GM23338 (cell line): ENCODE data around the gene CCDC157. TPM values are rescaled to one million over a fixed set of nuclear protein-coding genes. Genes with fewer than 3 reads are reported as not detected.

Experiments
- ATAC-seq: fragments of 200-7000 bp; cut with Tn5 transposase; 3 replicates; pipeline ENCODE4 v1.9.1; 2020
- DNase-seq: peaks from one replicate; pipeline ENCODE4 v3.0.0-alpha.2; 2015; ENCODE audit warnings: low spot score
- H2AFZ ChIP-seq: fragments of 200-600 bp; sonication (generic); 2 replicates; pipeline ENCODE4 v1.8.0; 2016; ENCODE audit warnings: antibody characterized with exemption, mild to moderate bottlenecking, moderate library complexity
- H3F3A ChIP-seq: fragments of 200-600 bp; sonication (generic); replicated peaks from 2 replicates; pipeline ENCODE4 v1.8.0; 2017; ENCODE audit warnings: antibody characterized with exemption, mixed run types, low read depth
- H3K27ac ChIP-seq: fragments of 200-600 bp; sonication (generic); 2 replicates; pipeline ENCODE4 v1.6.1; 2016; ENCODE audit warnings: low read depth
- H3K27me3 ChIP-seq: fragments of 200-600 bp; sonication (generic); 2 replicates; pipeline ENCODE4 v1.8.0; 2016; ENCODE audit warnings: mild to moderate bottlenecking, mixed run types, moderate library complexity; ENCODE audit not compliant: insufficient read depth
- H3K36me3 ChIP-seq: fragments of 200-600 bp; sonication (generic); 2 replicates; pipeline ENCODE4 v1.8.0; 2016; ENCODE audit warnings: mild to moderate bottlenecking; ENCODE audit not compliant: insufficient read depth
- H3K4me1 ChIP-seq: fragments of 200-600 bp; sonication (generic); 2 replicates; pipeline ENCODE4 v1.8.0; 2016; ENCODE audit warnings: mild to moderate bottlenecking, moderate library complexity; ENCODE audit not compliant: insufficient read depth
- H3K4me2 ChIP-seq: fragments of 200-600 bp; sonication (generic); 2 replicates; pipeline ENCODE4 v1.7.1; 2017; ENCODE audit warnings: mixed run types
- H3K4me3 ChIP-seq: fragments of 200-600 bp; sonication (generic); 2 replicates; pipeline ENCODE4 v1.6.1; 2016; ENCODE audit warnings: mixed run types
- H3K79me2 ChIP-seq: fragments of 200-600 bp; sonication (generic); replicated peaks from 2 replicates; pipeline ENCODE4 v1.8.0; 2017; ENCODE audit warnings: mild to moderate bottlenecking; ENCODE audit not compliant: insufficient read depth
- H3K9me2 ChIP-seq: fragments of 200-600 bp; sonication (generic); 2 replicates; pipeline ENCODE4 v1.8.0; 2017; ENCODE audit not compliant: insufficient read depth
- H4K20me1 ChIP-seq: fragments of 200-600 bp; sonication (generic); replicated peaks from 2 replicates; pipeline ENCODE4 v1.8.0; 2017; ENCODE audit warnings: mild to moderate bottlenecking; ENCODE audit not compliant: insufficient read depth
- H3K27ac Mint-ChIP-seq: 2 replicates; pipeline ENCODE4 v1.8.0; 2020; ENCODE audit warnings: inconsistent platforms, mild to moderate bottlenecking, moderate library complexity, mixed read lengths
- H3K27me3 Mint-ChIP-seq: 3 replicates; pipeline ENCODE4 v1.8.0; 2022; ENCODE audit warnings: low read depth, mild to moderate bottlenecking, moderate library complexity, mixed read lengths, inconsistent platforms; ENCODE audit not compliant: insufficient read depth, poor library complexity
- H3K36me3 Mint-ChIP-seq: 3 replicates; pipeline ENCODE4 v1.8.0; 2021; ENCODE audit warnings: low read depth, mild to moderate bottlenecking, inconsistent platforms, moderate library complexity, mixed read lengths
- H3K4me1 Mint-ChIP-seq: 3 replicates; pipeline ENCODE4 v1.8.0; 2020; ENCODE audit warnings: mild to moderate bottlenecking, inconsistent platforms, mixed read lengths
- H3K4me3 Mint-ChIP-seq: 3 replicates; pipeline ENCODE4 v1.8.0; 2021; ENCODE audit warnings: moderate library complexity, mild to moderate bottlenecking, inconsistent platforms, mixed read lengths
- H3K9me3 Mint-ChIP-seq: 3 replicates; pipeline ENCODE4 v1.8.0; 2020; ENCODE audit warnings: moderate library complexity, mild to moderate bottlenecking, inconsistent platforms, mixed read lengths
- CREB1 ChIP-seq: fragments of 250-450 bp; sonication (Bioruptor Pico); IDR thresholded peaks from 2 replicates; pipeline ENCODE4 v1.5.0; 2020; ENCODE audit warnings: low read depth, mild to moderate bottlenecking, moderate library complexity
- EZH2phosphoT487 ChIP-seq: fragments of 200-600 bp; sonication (generic); IDR thresholded peaks from one replicate; pipeline ENCODE4 v1.8.1; 2018; ENCODE audit warnings: antibody characterized with exemption; ENCODE audit not compliant: unreplicated experiment
- POLR2AphosphoS5 ChIP-seq: IDR thresholded peaks from 2 replicates; pipeline ENCODE4 v1.6.1; 2016; ENCODE audit warnings: antibody characterized with exemption, low read depth
- STAT1 ChIP-seq: IDR thresholded peaks from one replicate; pipeline ENCODE4 v1.6.1; 2016; ENCODE audit warnings: antibody characterized with exemption; ENCODE audit not compliant: unreplicated experiment
- polyA plus RNA-seq: library from polyadenylated mRNA; unstranded; fragments of >200 nt; fragmentation: Nextera tagmentation; extraction: Ambion mirVana; gene quantifications from 2 replicates; pipeline ENCODE4 v1.2.1, GENCODE V29; 2016
- total RNA-seq: library from RNA; depleted of rRNA; stranded (reverse); fragments of >200 nt; shearing (Covaris generic); gene quantifications from 2 replicates; pipeline ENCODE4 v1.2.3, GENCODE V29; 2014
- TF ChIP-seq, protein P1 (sequence below), 2 experiments: fragments of 200-600 bp in 1 of 2; sonication (generic) in 1 of 2; conservative IDR thresholded peaks; 2 replicates each; pipeline versions ENCODE4 v1.5.1 to v1.6.1; 2016 to 2017; ENCODE audit warnings: antibody characterized with exemption in 2 of 2, low read depth in 2 of 2, mild to moderate bottlenecking in 2 of 2, moderate library complexity in 1 of 2
- TF ChIP-seq, protein P2 (sequence below): fragments of 250-450 bp; sonication (Bioruptor Pico); IDR thresholded peaks from 2 replicates; pipeline ENCODE4 v1.5.0; 2020; ENCODE audit warnings: mild to moderate bottlenecking, moderate library complexity

The CCDC157 gene
- total and polyA plus RNA-seq, 2 experiments from 2014 or later = 3.8 to 7.9 TPM

- no peaks in the 10 kb centered on the region for H3K9me3 Mint-ChIP-seq
- H3K36me3 Mint-ChIP-seq = peaks cover 26% of the 10 kb centered on the region; the same call in 2 of the 3 replicates
- Histone ChIP-seq H2AFZ (no peak overlapping the region), H3K4me3 (no peak overlapping the region), H3K27me3 (no peaks in the 10 kb centered on the region), H3K79me2 (no peaks in the 10 kb centered on the region), H3F3A (no peaks in the 10 kb centered on the region), H3K4me1 (no peaks in the 10 kb centered on the region), H3K9me2 (no peaks in the 10 kb centered on the region), H3K27ac (no peak overlapping the region), H3K4me2 (no peak overlapping the region), H4K20me1 (no peaks in the 10 kb centered on the region; the same call in 1 of the 2 replicates), H3K36me3 (peaks cover 4% of the 10 kb centered on the region; the same call in 1 of the 2 replicates)
- DNase-seq (no peak), ATAC-seq (no peak)
- H3K4me3 Mint-ChIP-seq = no peak overlapping the region
- TF ChIP-seq, protein P1, sequence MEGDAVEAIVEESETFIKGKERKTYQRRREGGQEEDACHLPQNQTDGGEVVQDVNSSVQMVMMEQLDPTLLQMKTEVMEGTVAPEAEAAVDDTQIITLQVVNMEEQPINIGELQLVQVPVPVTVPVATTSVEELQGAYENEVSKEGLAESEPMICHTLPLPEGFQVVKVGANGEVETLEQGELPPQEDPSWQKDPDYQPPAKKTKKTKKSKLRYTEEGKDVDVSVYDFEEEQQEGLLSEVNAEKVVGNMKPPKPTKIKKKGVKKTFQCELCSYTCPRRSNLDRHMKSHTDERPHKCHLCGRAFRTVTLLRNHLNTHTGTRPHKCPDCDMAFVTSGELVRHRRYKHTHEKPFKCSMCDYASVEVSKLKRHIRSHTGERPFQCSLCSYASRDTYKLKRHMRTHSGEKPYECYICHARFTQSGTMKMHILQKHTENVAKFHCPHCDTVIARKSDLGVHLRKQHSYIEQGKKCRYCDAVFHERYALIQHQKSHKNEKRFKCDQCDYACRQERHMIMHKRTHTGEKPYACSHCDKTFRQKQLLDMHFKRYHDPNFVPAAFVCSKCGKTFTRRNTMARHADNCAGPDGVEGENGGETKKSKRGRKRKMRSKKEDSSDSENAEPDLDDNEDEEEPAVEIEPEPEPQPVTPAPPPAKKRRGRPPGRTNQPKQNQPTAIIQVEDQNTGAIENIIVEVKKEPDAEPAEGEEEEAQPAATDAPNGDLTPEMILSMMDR (conservative IDR thresholded peaks at IDR 0.05; ENCODE audit: low read depth in 2 of 2) = no peak
- TF ChIP-seq POLR2AphosphoS5 = no peak
- TF ChIP-seq EZH2phosphoT487 = no peak
- no peaks in the 10 kb centered on the region for H3K4me1 Mint-ChIP-seq
- peaks cover 8% of the 10 kb centered on the region for H3K27me3 Mint-ChIP-seq
- no peak overlapping the region for H3K27ac Mint-ChIP-seq
Measured at GRCh38 chr22:30411780-30412179, 55.0 kb downstream of the CCDC157 start.

- peaks cover 4% of the 10 kb centered on the region; the same call in 1 of the 2 replicates for H3K36me3 ChIP-seq
- H3F3A ChIP-seq = no peaks in the 10 kb centered on the region
- H3K4me2 ChIP-seq = no peak overlapping the region
- H3K4me3 ChIP-seq = no peak overlapping the region
- no peaks in the 10 kb centered on the region for H3K9me2 ChIP-seq
- DNase-seq (no peak), ATAC-seq (no peak)
- Mint-ChIP-seq H3K4me1 (no peaks in the 10 kb centered on the region), H3K4me3 (no peak overlapping the region), H3K27me3 (peaks cover 8% of the 10 kb centered on the region), H3K9me3 (no peaks in the 10 kb centered on the region), H3K36me3 (peaks cover 27% of the 10 kb centered on the region; the same call in 2 of the 3 replicates), H3K27ac (no peak overlapping the region)
- no peaks in the 10 kb centered on the region for H3K27me3 ChIP-seq
- no peak overlapping the region for H2AFZ ChIP-seq
- H3K27ac ChIP-seq = no peak overlapping the region
- no peaks in the 10 kb centered on the region for H3K4me1 ChIP-seq
- H3K79me2 ChIP-seq = no peaks in the 10 kb centered on the region
- TF ChIP-seq CREB1 (no peak), STAT1 (no peak), POLR2AphosphoS5 (no peak)
- TF ChIP-seq, protein P2, sequence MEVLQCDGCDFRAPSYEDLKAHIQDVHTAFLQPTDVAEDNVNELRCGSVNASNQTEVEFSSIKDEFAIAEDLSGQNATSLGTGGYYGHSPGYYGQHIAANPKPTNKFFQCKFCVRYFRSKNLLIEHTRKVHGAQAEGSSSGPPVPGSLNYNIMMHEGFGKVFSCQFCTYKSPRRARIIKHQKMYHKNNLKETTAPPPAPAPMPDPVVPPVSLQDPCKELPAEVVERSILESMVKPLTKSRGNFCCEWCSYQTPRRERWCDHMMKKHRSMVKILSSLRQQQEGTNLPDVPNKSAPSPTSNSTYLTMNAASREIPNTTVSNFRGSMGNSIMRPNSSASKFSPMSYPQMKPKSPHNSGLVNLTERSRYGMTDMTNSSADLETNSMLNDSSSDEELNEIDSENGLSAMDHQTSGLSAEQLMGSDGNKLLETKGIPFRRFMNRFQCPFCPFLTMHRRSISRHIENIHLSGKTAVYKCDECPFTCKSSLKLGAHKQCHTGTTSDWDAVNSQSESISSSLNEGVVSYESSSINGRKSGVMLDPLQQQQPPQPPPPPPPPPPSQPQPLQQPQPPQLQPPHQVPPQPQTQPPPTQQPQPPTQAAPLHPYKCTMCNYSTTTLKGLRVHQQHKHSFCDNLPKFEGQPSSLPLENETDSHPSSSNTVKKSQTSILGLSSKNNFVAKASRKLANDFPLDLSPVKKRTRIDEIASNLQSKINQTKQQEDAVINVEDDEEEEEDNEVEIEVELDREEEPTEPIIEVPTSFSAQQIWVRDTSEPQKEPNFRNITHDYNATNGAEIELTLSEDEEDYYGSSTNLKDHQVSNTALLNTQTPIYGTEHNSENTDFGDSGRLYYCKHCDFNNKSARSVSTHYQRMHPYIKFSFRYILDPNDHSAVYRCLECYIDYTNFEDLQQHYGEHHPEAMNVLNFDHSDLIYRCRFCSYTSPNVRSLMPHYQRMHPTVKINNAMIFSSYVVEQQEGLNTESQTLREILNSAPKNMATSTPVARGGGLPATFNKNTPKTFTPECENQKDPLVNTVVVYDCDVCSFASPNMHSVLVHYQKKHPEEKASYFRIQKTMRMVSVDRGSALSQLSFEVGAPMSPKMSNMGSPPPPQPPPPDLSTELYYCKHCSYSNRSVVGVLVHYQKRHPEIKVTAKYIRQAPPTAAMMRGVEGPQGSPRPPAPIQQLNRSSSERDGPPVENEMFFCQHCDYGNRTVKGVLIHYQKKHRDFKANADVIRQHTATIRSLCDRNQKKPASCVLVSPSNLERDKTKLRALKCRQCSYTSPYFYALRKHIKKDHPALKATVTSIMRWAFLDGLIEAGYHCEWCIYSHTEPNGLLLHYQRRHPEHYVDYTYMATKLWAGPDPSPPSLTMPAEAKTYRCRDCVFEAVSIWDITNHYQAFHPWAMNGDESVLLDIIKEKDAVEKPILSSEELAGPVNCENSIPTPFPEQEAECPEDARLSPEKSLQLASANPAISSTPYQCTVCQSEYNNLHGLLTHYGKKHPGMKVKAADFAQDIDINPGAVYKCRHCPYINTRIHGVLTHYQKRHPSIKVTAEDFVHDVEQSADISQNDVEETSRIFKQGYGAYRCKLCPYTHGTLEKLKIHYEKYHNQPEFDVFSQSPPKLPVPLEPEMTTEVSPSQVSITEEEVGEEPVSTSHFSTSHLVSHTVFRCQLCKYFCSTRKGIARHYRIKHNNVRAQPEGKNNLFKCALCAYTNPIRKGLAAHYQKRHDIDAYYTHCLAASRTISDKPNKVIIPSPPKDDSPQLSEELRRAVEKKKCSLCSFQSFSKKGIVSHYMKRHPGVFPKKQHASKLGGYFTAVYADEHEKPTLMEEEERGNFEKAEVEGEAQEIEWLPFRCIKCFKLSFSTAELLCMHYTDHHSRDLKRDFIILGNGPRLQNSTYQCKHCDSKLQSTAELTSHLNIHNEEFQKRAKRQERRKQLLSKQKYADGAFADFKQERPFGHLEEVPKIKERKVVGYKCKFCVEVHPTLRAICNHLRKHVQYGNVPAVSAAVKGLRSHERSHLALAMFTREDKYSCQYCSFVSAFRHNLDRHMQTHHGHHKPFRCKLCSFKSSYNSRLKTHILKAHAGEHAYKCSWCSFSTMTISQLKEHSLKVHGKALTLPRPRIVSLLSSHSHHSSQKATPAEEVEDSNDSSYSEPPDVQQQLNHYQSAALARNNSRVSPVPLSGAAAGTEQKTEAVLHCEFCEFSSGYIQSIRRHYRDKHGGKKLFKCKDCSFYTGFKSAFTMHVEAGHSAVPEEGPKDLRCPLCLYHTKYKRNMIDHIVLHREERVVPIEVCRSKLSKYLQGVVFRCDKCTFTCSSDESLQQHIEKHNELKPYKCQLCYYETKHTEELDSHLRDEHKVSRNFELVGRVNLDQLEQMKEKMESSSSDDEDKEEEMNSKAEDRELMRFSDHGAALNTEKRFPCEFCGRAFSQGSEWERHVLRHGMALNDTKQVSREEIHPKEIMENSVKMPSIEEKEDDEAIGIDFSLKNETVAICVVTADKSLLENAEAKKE (CRISPR knock-in tag) = no peak
- no peaks in the 10 kb centered on the region; the same call in 1 of the 2 replicates for H4K20me1 ChIP-seq
Measured at GRCh38 chr22:30413001-30413400, 56.2 kb downstream of the CCDC157 start.
